Stimulated activated CD8-positive, alpha-beta memory T cell treated with anti-CD3 and anti-CD28 coated beads, Interleukin-15, amount 100 ng/mL, for 48 hours (primary cell): ENCODE results near the gene ZNF444.

ENCODE experiments used
- DNase-seq, 2 donors: peaks; one replicate each; pipeline ENCODE4 v3.0.0-alpha.2; 2020; ENCODE audit warnings: low read depth in 2 of 2

The ZNF444 gene

GRCh38 chr19:56121180-56122167, 19.6 kb upstream of the ZNF444 start, which contains the start of gene ZNF787:
TSS of gene ZNF787 (minus strand) at chr19:56121295. CDS start at chr19:56103217, 18,078 bp downstream.
- DNase-seq: peak; percentile 98

DNA sequence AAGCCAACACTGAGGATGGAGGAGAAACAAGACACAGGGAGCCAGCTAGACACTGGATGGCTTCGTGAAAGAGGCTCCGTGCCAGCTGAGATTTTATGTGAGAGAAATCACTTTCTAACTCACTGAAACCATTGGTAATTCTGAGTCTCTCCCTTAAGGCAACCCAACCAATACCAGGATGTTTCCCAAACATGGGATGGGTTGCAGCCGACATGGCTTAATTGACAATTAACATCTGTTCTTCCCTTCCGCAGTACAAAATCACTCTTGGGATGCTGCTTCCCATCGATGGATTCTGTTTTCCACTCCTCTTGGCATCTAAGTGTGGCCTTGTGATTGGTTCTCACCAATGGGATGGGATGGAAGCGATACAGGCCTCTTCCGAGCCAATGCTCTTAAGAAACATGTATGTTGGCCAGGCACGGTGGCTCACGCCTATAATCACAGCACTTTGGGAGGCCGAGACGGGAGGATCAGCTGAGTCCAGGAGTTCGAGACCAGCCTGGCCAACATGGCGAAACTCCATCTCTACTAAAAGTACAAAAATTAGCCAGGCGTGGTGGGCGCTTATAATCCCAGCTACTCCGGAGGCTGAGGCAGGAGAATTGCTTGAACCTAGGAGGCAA, 17.7 kb upstream of the ZNF444 start:
- no peak for DNase-seq

DNA sequence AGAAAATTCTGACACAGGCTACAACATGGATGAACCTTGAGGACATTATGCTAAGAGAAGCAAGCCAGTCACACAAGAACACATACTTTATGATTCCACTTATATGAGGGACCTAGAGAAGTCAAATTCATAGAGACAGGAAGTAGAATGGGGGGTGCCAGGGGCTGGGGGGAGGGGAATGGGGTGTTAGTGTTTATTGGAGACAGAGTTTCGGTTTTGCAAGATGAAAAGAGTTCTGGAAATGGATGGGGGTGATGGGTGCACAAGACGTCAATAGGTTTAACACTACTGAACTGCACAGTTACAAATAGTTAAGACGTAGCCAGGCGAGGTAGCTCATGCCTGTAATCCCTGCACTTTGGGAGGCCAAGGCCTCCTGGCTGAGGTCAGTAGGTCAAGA, 16.5 kb upstream of the ZNF444 start:
- no peak for DNase-seq

DNA sequence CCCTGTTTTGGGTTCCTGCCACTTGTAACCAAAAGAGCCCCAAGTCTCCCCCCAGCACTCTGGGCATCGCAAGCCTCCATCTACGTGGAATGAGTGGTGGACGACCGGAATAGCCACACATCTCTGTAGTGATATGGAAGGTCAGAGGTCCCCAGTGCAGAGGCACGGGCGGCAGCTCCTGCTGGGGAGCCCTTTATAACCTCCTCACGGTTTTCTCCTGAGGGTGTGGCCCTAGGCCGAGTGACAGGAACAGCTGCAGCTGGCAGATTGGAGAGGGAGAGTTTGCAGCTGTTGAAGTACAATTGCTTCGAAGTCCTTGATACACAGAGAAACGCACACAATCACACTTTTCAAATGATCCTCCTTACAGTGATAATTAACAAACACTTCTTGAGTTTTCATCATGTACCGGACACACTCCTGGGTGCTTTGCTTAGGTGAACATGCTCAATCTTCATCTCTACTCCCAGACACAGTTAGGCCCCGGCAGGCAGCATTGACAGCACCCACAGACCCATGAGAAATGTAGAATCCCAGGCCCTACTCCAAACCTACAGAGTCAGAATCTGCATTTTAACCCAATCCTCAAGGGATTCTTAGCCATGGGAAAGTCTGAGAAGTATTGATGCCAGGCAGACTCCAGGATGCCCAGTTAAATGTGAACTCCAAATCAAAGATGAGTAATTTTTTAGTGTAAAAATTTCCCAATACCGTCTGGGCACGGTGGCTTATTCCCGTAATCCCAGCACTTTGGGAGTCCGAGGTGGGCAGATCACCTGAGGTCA, 15.1 kb upstream of the ZNF444 start:
- DNase-seq: no peak

DNA sequence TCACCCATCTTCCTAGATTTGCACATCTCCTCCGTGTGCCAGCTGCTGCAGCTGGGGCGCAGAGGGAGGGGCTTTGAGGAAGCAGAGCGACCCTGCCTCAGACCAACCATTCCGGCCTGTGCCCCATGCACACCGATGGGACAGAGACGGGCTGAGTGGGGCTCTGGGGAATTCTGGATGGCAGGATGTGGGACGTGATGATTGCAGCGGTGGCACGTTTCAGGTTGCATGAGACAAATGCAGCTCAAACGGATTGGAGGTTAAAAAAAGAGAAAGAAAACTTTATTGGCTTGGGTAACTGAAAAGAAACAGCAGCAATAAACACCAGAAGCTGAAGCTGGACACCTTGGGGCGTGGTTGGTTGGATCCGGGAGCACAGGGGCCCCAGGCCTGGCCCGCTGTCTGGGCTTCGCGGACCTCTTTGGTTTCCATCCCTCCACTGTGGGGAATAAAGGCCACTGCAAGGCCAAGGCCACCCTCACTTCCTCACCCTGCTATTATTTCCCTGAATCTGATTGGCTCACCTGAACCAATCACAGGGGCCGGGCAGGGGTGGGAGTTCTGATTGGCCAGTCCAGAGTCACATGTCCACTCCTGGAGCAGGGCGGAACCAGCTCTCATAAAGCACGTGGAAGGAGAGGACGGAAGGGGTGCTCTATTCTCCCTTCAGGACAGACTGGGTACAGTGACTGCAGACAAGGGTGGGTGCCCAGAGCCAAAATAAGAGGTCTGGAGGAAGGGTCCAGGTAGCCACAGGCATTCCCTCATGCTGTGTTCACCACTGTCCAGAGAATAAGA, 13.9 kb upstream of the ZNF444 start:
- no peak for DNase-seq

DNA sequence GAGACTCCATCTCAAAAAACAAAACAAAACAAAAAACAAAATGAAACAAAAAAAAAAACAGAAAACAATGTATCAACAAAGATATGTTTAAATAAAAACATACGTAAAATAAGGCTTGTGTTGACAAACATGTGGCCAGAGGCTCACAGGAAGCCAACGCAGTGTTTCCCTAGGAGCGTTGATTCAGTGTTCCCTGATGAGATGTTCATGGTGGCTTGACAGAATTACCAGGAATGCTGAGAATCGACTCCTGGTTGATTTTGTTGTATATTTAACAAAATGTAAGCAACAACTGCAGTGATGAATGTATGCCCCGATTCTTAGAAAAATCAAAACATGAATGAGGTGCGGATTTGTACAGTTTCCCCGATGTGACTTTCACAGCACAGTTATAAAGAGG, 11.1 kb upstream of the ZNF444 start:
- no peak for DNase-seq

GRCh38 chr19:56131651-56132050, 9.4 kb upstream of the ZNF444 start:
- DNase-seq: no peak

DNA sequence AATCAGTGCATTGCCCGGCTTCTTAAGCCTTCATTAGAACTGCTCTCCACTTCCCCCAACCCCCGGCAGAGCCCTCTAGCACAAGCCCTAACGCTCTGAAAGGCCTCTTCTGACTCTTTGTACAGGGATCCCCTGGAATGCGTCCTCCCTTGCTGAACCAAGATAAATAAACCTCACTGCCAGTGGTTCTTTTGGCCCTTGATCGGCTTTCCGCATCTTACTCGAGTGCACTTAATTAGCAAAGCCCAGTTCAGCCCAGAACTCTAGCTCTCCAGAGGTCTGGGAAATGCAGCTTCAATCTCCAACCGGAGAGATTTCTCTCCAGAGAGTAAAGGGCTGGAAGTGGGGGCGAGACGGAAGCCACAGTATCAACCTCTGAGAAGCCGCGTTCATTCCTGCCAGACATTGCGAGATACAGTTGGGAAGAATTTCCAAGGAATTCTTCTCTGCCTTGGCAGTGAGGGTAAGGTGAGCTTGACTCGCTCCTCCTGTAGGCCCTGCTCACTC, 8.7 kb upstream of the ZNF444 start:
- DNase-seq: no peak

- DNase-seq: no peak
Measured at GRCh38 chr19:56133858-56134653, 7.0 kb upstream of the ZNF444 start.

GRCh38 chr19:56134654-56134921, 6.5 kb upstream of the ZNF444 start:
- no peak for DNase-seq

- no peak for DNase-seq
Measured at GRCh38 chr19:56136362-56136761, 4.7 kb upstream of the ZNF444 start.

DNA sequence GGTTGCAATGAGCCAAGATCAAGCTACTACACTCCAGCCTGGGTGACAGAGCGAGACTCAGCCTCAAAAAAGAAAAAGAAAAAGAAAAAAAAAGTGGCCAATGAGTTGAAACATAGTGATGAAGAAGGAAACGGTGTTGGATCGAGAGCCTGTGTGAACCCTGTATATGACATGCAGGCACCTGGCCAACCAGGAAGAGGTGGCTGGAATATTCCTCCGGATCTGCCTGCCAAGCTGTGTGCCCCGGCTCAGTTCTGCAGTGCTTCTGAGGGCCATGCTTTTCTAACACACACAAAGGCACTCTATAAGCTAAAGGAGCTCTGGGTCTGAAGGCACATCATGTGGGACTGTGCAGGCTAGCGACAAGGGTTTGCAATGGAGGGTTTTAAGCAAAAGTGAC, 3.7 kb upstream of the ZNF444 start:
- DNase-seq: no peak

GRCh38 chr19:56138069-56138468, 3.0 kb upstream of the ZNF444 start:
- DNase-seq: no peak

- no peak for DNase-seq
Measured at GRCh38 chr19:56139847-56140582, 1.1 kb upstream of the ZNF444 start.

GRCh38 chr19:56141417-56141993, 418 bp downstream of the ZNF444 start:
- no peak for DNase-seq

GRCh38 chr19:56142087-56142787, 1.1 kb downstream of the ZNF444 start:
- DNase-seq: no peak

GRCh38 chr19:56142897-56143434, 1.9 kb downstream of the ZNF444 start:
- DNase-seq: no peak

DNA sequence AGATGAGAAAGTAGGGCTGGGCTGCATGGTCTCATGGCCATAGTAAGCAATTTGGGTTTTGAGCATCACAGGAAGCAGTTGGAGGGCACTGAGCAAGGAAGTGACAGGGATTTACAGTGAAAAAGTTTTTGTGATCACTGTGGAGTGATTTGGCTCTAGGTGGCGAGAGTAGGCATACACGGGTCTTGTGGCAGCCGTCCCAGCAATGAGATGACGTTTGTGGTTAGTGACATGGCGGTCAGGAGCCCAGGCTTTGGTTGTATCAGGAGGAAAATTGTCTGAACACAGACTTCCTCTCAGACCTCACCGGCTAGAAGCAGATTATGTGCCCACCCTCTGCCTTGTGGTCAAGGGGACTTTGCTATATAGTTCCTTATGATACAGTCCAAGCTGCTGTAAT, 3.3 kb downstream of the ZNF444 start:
- no peak for DNase-seq

GRCh38 chr19:56144831-56145230, 3.7 kb downstream of the ZNF444 start:
- no peak for DNase-seq
